ENCODE measurements around the gene COG4. TPM values are rescaled to one million over a fixed set of nuclear protein-coding genes. Genes with fewer than 3 reads are reported as not detected.

The COG4 gene
- total RNA-seq, 2 experiments from 2014 or later = 15.9 to 19.3 TPM

DNA sequence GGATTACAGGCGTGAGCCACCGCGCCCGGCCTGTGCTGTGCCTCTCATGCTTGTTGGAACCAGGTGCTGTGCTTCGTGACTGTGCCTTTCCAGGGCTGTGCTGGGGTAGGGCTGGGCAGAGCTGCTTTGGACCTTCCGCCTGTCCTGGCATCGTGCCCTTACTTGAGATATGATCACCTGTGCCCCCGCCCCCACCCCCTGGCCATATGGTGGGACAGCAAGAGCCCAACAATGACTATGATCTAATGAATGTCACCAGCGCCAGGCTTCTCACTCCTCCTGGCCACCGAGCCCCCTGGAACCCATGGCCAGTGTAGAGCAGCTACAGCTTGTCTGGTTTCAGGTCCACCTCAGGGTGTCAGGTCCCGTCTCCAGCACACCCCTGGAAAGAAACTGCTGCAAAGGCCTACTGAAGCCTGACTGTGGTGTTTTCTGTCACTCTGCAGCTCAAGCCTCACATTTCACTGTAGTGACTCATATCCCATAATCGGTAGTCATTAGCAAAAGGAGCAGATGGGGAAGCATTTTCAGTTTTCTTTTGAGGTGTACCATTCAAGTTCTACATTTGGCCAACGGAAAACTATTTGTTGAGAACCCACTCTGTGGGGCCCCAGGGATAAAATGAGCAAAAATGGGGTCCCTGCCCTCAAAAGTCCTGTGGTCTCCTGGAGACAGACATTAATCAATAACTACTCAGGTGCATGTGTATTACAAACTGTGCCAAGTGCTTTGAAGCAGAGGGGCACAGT, 46.9 kb downstream of the COG4 start:
- Histone ChIP-seq H3K36me3 (ENCODE audit: insufficient read depth, low read length) (peaks cover 52% of the 10 kb centered on the region), H3K4me1 (ENCODE audit: insufficient read depth, low read length) (peaks cover 11% of the 10 kb centered on the region), H3K9me3 (ENCODE audit: control insufficient read depth in 1 of 2, insufficient read depth in 1 of 2, low read length in 2 of 2) (no peaks in the 10 kb centered on the region), H3K27ac (ENCODE audit: low read depth in 1 of 2, low read length in 2 of 2) (no peak overlapping the region), H3K27me3 (ENCODE audit: control insufficient read depth in 1 of 2, insufficient read depth in 2 of 2, low read length in 2 of 2) (no peaks in the 10 kb centered on the region), H3K4me3 (ENCODE audit: low read length) (no peak overlapping the region)
- no peak for DNase-seq
- ATAC-seq (ENCODE audit: poor library complexity) = no peak
- ChIA-PET POLR2A (no interaction called here), CTCF (no interaction called here)
- intact Hi-C loops (cut with DNase I, micrococcal nuclease) = no loop called here
- H3K9me3 Mint-ChIP-seq = no peaks in the 10 kb centered on the region
- H3K4me1 Mint-ChIP-seq (ENCODE audit: low read depth) = no peaks in the 10 kb centered on the region
- H3K27ac Mint-ChIP-seq = no peak overlapping the region
- no peak overlapping the region for H3K4me3 Mint-ChIP-seq
- H3K36me3 Mint-ChIP-seq (ENCODE audit: low read depth) = peaks cover 37% of the 10 kb centered on the region
- H3K27me3 Mint-ChIP-seq = no peaks in the 10 kb centered on the region
- TF ChIP-seq, protein P1, sequence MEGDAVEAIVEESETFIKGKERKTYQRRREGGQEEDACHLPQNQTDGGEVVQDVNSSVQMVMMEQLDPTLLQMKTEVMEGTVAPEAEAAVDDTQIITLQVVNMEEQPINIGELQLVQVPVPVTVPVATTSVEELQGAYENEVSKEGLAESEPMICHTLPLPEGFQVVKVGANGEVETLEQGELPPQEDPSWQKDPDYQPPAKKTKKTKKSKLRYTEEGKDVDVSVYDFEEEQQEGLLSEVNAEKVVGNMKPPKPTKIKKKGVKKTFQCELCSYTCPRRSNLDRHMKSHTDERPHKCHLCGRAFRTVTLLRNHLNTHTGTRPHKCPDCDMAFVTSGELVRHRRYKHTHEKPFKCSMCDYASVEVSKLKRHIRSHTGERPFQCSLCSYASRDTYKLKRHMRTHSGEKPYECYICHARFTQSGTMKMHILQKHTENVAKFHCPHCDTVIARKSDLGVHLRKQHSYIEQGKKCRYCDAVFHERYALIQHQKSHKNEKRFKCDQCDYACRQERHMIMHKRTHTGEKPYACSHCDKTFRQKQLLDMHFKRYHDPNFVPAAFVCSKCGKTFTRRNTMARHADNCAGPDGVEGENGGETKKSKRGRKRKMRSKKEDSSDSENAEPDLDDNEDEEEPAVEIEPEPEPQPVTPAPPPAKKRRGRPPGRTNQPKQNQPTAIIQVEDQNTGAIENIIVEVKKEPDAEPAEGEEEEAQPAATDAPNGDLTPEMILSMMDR (IDR thresholded peaks at IDR 0.05) = no peak

DNA sequence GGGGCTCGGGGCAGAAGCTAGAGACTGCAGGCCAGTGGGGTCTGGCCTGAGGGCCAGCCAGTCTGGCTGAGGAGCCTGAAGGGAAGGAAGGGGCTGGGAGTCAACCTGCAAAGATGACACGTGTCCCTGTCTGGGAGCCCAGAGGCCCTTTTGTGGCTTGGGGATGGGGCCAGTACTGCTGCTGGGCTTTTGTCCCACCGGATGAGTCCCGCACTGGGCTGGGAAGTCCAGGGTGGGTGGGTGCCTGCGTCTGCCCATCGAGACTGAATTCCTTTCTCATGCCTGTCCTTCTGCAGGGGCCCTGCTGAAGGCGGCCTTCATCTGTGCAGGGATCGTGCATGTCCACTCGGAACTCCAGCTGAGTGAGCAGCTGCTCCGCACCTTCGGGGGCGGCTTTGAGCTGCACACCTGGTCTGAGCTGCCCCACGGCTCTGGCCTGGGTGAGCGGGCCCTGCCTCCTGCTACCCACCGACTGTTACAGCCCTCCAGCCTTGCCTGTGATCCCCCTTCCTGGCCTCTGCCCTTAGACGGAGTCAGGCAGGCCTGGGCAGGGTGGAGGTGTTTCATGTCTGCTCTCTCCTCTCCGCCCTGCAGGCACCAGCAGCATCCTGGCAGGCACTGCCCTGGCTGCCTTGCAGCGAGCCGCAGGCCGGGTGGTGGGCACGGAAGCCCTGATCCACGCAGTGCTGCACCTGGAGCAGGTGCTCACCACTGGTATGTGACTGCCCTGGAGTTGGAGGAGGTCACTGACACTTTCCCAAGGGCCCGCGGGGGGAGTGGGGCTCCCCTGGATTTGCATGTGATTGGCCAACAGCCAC, 48.1 kb downstream of the COG4 start:
- Mint-ChIP-seq H3K9me3 (no peaks in the 10 kb centered on the region), H3K27me3 (no peaks in the 10 kb centered on the region), H3K27ac (no peak overlapping the region), H3K36me3 (ENCODE audit: low read depth) (peaks cover 27% of the 10 kb centered on the region), H3K4me3 (no peak overlapping the region), H3K4me1 (ENCODE audit: low read depth) (no peaks in the 10 kb centered on the region)
- ATAC-seq (ENCODE audit: poor library complexity) (no peak), DNase-seq (no peak)
- intact Hi-C loops (cut with DNase I, micrococcal nuclease) = no loop called here
- Histone ChIP-seq H3K27ac (ENCODE audit: low read depth in 1 of 2, low read length in 2 of 2) (no peak overlapping the region), H3K36me3 (ENCODE audit: insufficient read depth, low read length) (peaks cover 41% of the 10 kb centered on the region), H3K27me3 (ENCODE audit: control insufficient read depth in 1 of 2, insufficient read depth in 2 of 2, low read length in 2 of 2) (no peaks in the 10 kb centered on the region), H3K4me1 (ENCODE audit: insufficient read depth, low read length) (peaks cover 11% of the 10 kb centered on the region), H3K9me3 (ENCODE audit: control insufficient read depth in 1 of 2, insufficient read depth in 1 of 2, low read length in 2 of 2) (no peaks in the 10 kb centered on the region), H3K4me3 (ENCODE audit: low read length) (no peak overlapping the region)
- CTCF ChIA-PET = no interaction called here
- TF ChIP-seq, protein P1 (IDR thresholded peaks at IDR 0.05) = no peak
- POLR2A ChIA-PET = no interaction called here

DNA sequence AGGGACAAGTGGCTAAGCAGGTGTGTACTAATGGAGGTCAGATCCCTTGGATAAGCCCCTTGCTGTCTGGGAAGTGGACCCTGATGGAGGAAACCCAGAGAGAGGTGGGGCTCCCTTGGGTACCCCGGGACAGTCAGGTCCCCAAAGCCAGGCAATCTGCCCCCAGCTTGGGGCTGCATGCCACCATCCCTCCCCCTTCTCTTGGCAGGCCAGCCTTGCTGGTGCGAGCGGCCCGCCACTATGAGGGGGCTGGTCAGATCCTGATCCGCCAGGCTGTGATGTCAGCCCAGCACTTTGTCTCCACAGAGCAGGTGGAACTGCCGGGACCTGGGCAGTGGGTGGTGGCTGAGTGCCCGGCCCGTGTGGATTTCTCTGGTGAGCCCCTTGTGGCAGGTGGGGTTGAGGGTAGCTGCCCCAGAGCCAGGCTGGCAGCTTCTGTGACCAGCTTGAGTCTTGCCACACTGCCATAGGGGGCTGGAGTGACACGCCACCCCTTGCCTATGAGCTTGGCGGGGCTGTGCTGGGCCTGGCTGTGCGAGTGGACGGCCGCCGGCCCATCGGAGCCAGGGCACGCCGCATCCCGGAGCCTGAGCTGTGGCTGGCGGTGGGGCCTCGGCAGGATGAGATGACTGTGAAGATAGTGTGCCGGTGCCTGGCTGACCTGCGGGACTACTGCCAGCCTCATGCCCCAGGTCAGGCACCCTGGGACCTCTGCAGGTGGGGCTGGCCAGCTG, 48.9 kb downstream of the COG4 start:
- ChIA-PET POLR2A (no interaction called here), CTCF (no interaction called here)
- Histone ChIP-seq H3K27ac (ENCODE audit: low read depth in 1 of 2, low read length in 2 of 2) (no peak overlapping the region), H3K9me3 (ENCODE audit: control insufficient read depth in 1 of 2, insufficient read depth in 1 of 2, low read length in 2 of 2) (no peaks in the 10 kb centered on the region), H3K4me1 (ENCODE audit: insufficient read depth, low read length) (peaks cover 11% of the 10 kb centered on the region), H3K27me3 (ENCODE audit: control insufficient read depth in 1 of 2, insufficient read depth in 2 of 2, low read length in 2 of 2) (no peaks in the 10 kb centered on the region), H3K4me3 (ENCODE audit: low read length) (no peak overlapping the region), H3K36me3 (ENCODE audit: insufficient read depth, low read length) (peaks cover 33% of the 10 kb centered on the region)
- ATAC-seq (ENCODE audit: poor library complexity) (no peak), DNase-seq (no peak)
- Mint-ChIP-seq H3K27ac (no peak overlapping the region), H3K4me1 (ENCODE audit: low read depth) (no peaks in the 10 kb centered on the region), H3K9me3 (no peaks in the 10 kb centered on the region), H3K4me3 (no peak overlapping the region), H3K27me3 (no peaks in the 10 kb centered on the region), H3K36me3 (ENCODE audit: low read depth) (peaks cover 25% of the 10 kb centered on the region)
- intact Hi-C loops (cut with DNase I, micrococcal nuclease) = no loop called here
- TF ChIP-seq, protein P1 (IDR thresholded peaks at IDR 0.05) = no peak
